EH (cell line): ENCODE measurements around the gene CCDC175.

Experiments
- DNase-seq: peaks from one replicate; pipeline ENCODE4 v3.0.0-alpha.2; 2015; ENCODE audit warnings: low read depth

The CCDC175 gene

DNA sequence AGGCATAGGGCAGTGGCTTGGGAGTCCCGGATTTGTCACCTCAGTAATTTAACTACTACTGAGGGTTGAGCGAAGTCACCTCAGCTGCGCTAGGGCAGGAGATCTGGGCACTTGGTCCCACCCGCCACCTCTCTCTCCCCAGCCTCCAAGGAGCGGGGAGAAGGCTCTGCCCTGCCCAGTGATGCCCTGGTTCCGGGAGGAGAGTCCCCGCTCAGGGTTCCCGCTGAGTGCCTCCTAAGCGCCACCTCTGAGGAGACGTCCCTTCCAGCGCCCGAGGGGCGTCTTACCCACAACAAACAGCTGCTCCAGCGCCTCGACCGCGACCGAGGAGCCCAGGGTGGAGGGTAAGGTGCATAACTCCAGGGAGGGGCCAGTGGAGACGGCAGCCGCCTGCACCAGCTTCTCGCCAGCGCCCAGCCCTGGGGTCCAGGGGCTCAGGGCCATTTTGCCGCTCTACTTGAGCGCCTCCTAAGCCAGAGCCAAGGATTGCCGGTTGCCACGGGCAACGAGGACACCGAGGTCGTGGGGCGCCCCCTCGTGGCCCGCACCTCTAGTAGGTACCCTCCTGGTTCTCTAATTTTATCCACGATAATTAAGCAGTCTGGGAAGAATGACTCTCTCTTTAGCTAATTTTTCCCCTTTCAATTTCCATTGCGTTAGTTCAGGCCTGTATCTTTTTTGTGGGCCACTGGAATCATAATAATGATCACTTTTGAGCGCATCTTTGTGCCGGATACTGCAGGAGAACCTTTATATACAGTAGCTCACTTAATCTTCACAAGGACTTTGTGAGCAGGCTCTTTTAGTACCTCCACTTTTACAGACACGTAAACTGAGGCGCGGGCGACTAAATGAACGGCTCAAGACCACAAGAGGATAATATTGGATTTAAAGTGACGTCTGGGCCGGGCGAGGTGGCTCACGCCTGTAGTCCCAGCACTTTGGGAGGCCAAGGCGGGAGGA lies at the start of gene CCDC175:
Gene CCDC175 (minus strand): TSS at position 481 of the 963 bp plus-strand sequence. CDS start 37 bp downstream, at position 444.
- DNase-seq: peak; percentile 64

DNA sequence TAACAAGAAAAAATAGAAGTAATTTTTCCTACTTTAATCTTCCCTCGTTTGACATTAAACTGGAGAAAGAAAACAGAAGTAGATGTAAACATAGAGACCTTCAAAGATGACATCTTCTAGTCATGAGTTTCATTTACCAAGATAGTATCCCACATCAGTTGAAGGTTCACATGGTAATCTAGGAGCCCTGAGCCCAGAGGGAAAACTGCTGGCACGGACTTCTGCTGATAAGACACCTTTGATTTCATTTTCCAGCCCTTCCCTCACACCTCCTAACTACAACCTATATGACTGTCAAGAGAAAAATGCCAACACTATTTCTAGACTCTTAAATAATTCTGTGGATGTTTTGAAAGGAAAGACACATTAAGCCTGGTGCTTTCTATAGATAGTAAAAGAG lies 46.0 kb upstream of the CCDC175 start:
- DNase-seq: no peak

DNA sequence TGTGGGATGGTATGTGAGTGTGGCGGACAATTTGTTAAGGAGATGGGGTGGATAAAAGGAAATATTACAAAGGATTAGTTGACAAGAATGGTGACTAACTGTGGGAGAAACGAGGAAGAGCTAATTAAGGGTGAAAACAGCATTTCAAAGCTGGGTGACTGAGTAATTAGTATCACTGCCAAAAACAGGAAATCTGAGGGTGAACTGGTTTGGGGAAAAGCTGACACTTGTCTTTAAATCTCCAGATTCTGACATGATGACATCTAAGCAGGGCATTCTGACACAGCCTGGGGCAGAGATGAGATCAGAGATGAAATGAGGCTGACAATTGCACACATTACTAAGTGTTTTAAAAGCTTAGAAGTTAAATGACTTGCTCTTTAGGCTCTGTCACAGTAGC lies 42.4 kb upstream of the CCDC175 start:
- DNase-seq: no peak

DNA sequence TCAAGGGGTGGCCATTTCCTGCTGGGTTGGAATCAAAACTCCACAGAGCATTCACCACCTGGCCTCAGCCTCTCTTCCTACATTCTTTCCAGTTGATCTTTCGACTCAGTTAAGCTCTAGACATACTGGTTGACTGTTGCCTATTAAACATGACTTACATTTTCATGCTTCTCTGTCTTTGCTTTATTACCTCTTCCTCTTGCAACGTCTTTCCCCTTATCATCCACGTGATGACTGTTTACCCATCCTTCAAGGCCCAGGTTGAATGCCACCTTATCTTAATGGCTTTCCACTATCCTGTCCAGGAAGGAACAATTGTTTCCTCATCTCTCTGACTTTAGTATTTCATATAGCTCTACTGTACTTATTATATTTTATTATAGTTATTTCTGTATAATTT lies 24.4 kb upstream of the CCDC175 start:
- no peak for DNase-seq

GRCh38 chr14:59600211-59600945 lies 23.8 kb upstream of the CCDC175 start:
- no peak for DNase-seq

DNA sequence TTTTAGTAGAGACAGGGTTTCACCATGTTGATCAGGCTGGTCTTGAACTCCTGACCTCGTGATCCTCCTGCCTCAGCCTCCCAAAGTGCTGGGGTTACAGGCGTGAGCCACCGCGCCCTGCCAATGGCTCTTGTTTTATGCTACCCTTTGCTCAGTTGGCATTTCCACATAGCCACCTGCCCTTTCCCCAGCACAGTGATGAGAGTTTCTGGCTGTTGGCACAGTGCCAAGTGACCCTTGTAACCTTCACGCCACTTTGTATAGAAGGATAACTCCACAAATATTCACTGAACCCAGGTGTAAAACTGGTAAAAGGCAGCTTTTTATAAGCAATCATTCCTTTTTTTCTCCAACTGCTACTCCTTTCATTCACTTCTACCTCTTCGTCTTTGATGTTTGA lies 18.5 kb upstream of the CCDC175 start:
- DNase-seq: no peak

GRCh38 chr14:59591641-59592370 lies 15.2 kb upstream of the CCDC175 start:
- no peak for DNase-seq

DNA sequence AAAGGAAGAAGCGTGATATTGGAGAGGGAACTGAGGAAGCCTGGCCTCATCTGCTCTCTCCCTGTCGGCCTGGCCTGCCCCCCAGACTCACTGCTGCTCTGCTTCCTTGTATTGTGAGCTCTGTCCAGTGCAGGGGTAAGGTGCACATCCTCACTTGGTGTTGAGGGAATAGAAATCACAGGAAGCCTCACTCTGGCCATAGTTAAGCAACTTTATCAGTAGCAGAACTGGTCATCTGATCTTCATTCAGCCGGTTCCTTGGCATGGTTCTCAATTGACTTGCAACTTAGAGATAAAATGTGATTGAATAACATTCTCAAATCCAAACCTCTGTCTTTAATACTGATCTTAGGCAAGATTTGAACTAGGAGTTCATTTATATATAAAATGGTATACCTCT lies 11.5 kb upstream of the CCDC175 start:
- DNase-seq: no peak

GRCh38 chr14:59585891-59586554 lies 9.4 kb upstream of the CCDC175 start:
- DNase-seq: peak; percentile 17

DNA sequence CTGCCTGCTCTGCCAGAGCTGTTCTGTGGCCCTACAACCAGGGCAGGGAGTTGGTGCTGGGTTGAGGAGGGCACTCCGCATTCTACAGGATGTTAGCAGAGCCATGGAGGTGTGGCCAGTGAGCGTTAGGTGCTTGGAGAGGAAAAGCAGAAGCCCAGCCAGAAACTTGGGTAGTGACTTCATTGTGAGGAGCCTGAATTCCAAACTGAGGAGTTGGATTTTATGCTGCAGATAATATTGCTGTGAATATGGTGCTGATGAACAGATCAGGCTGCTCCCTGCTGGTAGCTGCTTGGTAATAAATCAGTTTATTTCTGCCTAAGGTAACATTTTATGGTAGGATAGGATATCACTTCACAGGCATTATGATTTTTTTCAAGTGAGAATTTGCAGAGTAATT lies 7.1 kb upstream of the CCDC175 start:
- peak; percentile 18 for DNase-seq

GRCh38 chr14:59582845-59583509 lies 6.4 kb upstream of the CCDC175 start:
- DNase-seq: no peak

GRCh38 chr14:59582161-59582560 lies 5.5 kb upstream of the CCDC175 start:
- no peak for DNase-seq

DNA sequence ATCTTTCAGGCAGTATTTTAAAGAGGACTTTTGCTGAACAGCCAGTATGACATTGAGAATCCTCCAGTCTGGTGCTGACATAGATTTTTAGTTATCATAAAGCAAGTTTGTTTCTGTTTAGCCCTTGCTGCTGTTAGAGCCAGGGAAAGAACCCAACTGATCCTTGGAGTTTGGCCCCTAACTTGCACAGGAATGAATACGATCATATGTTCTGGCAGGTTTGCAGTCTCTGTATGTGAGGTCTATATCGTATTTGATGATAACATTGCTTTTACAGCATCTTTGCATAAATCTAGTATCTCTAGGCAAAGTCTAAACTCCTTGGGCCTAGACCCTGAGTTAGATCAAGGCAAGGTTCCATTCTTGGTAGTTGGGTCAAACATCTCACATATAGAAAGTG lies 4.3 kb upstream of the CCDC175 start:
- DNase-seq: no peak

GRCh38 chr14:59570122-59570521 lies 6.5 kb downstream of the CCDC175 start:
- DNase-seq: peak; percentile 9

GRCh38 chr14:59566725-59567124 lies 9.9 kb downstream of the CCDC175 start:
- DNase-seq: no peak

DNA sequence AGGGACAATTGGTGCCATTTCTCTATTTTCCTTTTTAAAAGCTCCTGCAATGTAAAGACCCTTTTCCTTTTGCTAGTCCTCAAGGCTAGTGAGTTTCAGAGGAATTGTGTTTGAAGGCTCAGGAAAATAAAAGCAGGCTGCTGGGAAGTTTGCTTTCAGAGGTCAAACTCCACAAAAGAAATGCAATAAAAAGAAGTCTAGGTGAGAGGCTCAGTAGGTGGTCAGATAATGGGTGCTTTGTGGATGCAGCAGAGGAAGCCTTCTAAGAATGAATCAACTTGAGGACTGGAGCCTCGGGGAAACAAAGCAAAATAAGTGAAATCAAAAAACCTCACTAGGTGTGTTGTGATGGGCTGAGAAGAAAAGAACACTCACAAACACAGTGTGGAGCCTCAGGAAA lies 10.3 kb downstream of the CCDC175 start:
- no peak for DNase-seq

DNA sequence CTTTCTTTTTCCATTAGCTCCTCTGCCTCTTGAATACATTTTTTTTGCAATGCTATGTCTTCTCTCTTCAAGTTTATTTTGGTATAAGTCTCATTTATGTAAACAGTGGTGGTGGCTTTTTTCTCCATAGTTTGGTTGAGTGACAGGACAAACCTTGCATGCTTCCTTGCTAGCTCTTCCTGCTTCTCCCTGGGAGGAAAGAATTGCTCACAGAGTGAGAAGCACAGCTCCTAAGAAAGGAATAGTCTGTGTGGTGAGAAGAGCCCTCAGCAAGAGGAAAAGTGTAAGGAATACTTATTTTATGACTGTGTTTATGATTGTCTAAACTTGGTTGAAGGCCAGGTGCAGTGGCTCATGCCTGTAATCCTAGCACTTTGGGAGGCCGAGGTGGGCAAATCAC lies 11.5 kb downstream of the CCDC175 start:
- DNase-seq: no peak

DNA sequence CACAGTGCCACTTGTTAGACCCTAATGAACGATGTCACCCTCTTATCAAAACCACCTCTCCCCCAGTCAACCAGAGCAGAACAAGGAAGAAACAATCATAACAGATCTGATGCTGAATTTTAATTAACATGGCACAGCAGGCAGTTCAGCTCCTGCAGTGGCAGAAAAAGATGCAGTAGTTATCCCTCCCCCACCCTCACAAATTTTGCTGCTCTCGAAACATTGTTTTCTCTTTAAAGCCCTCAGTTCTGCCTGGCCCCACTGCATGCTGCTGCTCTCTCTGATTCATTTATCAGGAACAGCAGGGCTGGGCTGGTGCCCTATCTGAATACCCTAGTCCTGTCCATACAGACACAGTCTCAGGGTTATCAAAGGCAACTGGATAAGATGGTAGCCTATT lies 12.2 kb downstream of the CCDC175 start:
- DNase-seq: no peak

DNA sequence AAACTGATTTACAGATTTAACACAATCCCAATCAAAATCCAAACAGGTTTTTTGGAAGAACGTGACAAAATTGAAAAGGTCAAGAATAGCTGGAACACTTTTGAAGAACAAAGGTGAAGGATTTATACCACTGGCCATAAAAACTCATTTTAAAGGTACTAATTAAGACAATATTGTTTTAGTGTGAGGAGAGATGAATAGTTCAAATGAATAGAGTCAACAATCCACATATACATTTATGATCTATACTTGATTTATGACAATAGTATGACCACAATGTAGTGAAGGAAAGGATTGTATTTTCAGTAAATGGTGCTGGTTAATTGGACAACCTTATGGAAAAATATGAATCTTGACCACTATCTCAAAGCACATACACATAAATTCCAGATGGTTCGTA lies 29.3 kb downstream of the CCDC175 start:
- no peak for DNase-seq

DNA sequence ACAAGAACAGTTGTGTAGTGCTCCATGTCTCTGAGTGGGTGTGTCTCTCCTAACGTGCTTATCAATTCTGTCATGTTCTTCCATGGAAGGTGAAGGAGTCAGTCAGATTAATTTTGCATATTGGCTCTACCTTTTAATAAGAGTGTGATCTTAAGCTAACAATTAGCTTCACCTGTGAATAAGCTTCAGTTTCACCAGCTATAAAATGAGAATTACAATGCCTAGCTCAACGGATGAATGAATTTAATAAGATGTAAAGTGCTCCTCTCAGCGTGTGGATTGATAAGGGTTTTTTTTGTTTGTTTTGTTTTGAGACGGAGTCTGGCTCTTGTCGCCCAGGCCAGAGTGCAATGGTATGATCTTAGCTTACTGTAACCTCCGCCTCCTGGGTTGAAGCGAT lies 32.7 kb downstream of the CCDC175 start:
- DNase-seq: no peak

- DNase-seq: no peak
Observed at GRCh38 chr14:59541731-59542130, 34.9 kb downstream of the CCDC175 start.
